ENCODE results near the gene ADAMTSL1.

The ADAMTSL1 gene, protein sequence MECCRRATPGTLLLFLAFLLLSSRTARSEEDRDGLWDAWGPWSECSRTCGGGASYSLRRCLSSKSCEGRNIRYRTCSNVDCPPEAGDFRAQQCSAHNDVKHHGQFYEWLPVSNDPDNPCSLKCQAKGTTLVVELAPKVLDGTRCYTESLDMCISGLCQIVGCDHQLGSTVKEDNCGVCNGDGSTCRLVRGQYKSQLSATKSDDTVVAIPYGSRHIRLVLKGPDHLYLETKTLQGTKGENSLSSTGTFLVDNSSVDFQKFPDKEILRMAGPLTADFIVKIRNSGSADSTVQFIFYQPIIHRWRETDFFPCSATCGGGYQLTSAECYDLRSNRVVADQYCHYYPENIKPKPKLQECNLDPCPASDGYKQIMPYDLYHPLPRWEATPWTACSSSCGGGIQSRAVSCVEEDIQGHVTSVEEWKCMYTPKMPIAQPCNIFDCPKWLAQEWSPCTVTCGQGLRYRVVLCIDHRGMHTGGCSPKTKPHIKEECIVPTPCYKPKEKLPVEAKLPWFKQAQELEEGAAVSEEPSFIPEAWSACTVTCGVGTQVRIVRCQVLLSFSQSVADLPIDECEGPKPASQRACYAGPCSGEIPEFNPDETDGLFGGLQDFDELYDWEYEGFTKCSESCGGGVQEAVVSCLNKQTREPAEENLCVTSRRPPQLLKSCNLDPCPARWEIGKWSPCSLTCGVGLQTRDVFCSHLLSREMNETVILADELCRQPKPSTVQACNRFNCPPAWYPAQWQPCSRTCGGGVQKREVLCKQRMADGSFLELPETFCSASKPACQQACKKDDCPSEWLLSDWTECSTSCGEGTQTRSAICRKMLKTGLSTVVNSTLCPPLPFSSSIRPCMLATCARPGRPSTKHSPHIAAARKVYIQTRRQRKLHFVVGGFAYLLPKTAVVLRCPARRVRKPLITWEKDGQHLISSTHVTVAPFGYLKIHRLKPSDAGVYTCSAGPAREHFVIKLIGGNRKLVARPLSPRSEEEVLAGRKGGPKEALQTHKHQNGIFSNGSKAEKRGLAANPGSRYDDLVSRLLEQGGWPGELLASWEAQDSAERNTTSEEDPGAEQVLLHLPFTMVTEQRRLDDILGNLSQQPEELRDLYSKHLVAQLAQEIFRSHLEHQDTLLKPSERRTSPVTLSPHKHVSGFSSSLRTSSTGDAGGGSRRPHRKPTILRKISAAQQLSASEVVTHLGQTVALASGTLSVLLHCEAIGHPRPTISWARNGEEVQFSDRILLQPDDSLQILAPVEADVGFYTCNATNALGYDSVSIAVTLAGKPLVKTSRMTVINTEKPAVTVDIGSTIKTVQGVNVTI (N-terminal part only)

DNA sequence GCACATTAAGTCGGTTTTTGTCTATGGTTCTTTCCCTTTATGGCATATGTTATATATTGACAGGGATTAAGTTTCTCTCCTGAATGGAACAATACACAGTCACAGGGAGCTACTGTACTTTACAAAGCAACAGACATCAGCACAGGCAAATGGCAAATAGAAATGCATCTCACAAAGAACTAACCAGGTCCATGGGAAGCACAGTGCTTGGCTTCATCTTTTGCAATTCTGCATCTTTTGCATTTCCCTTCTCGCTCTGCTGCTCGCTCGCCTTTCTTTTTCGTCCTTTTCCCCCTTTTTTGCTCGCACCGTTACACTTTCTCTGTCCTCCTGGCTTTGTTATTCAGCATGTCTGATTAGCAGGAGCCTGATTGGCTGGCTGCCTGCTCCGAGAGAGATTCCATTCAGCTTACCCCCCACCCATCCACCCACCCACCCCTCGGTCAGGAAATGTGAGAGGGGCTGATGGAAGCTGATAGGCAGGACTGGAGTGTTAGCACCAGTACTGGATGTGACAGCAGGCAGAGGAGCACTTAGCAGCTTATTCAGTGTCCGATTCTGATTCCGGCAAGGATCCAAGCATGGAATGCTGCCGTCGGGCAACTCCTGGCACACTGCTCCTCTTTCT is at the start of gene ADAMTSL1:
Gene ADAMTSL1 (plus strand): TSS at position 502 of the 628 bp plus-strand sequence. CDS start 80 bp downstream, at position 582.
- DNase-seq (ENCODE audit: extremely low spot score, insufficient read length, low read depth) (no peak), FAIRE-seq (no peak)

DNA sequence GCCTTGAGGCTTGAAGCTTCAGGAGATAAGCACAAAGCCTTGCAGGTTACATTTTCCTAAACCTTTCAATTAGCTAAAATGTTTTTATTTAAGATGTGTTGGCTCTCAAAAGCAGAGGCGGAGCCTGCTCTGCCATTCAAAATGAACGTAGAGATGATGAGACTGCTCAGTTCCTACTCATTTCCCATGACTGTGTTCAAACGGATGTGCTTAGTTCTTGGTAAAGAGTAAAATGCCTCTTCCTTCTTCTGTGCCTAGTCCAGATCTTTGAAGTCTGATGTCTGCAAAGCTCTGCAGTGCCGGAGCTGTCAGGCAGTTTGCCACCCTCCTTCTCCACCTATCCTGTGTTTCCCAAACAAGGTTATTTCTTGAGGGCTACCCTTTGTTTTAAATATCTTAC is 46.3 kb upstream of the ADAMTSL1 start:
- no peak for DNase-seq (ENCODE audit: extremely low spot score, insufficient read length, low read depth)
- no peak for FAIRE-seq

DNA sequence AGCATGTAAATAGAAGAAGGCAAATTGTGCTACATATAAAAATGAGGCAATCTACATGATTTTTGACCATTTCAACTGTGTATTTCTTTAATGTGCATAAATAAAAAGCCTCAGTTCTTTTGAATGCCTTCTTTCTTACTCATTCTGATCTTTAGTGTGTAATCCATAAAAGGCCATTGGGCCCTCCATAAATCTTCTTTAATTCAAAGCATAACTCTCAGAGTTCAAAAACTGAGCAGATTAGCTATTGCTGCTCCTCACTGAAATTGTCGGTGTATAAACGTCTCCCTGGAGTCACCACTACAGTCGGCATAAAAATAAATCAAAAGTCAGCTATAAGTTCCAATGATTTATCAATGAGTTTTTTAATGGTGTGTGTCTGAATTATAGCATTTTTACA is 45.3 kb upstream of the ADAMTSL1 start:
- DNase-seq (ENCODE audit: extremely low spot score, insufficient read length, low read depth) (no peak), FAIRE-seq (no peak)

DNA sequence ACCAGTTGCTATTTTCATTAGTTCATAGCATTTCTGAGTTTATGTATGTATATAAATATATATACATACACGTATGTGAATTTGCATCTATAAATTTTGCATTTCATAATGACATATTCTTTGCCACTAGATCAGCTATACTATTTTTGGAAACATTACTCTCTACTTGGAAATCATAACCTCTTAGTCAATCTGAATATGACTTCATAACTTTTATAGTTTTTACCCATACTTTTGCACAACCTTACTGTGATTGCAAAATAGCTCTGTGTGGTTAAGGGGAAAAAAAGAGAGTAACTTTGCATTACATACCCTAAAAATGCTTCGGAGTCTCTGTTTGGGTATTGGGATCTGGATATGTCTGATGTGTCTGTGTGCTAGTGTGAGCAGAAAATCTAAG is 44.9 kb upstream of the ADAMTSL1 start:
- DNase-seq (ENCODE audit: extremely low spot score, insufficient read length, low read depth) (no peak), FAIRE-seq (no peak)

DNA sequence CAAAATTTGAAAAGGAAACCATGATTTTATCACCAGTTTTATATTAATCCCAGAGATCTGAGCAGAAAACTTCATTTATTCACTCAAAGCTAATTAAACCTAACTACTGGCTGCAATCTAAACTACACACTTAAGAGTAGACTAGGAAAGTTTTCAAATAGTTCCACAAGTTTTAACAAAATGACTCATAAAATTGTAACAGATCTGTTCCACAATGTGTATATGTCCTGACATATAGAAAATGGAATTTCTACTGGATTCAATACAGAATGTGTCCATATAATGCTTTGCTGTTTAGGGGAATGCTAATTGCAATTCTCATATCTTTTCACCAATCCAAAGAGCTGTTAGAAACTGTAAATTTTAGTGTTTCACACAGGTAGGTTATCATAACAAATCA is 40.3 kb upstream of the ADAMTSL1 start:
- DNase-seq (ENCODE audit: extremely low spot score, insufficient read length, low read depth) (no peak), FAIRE-seq (no peak)

DNA sequence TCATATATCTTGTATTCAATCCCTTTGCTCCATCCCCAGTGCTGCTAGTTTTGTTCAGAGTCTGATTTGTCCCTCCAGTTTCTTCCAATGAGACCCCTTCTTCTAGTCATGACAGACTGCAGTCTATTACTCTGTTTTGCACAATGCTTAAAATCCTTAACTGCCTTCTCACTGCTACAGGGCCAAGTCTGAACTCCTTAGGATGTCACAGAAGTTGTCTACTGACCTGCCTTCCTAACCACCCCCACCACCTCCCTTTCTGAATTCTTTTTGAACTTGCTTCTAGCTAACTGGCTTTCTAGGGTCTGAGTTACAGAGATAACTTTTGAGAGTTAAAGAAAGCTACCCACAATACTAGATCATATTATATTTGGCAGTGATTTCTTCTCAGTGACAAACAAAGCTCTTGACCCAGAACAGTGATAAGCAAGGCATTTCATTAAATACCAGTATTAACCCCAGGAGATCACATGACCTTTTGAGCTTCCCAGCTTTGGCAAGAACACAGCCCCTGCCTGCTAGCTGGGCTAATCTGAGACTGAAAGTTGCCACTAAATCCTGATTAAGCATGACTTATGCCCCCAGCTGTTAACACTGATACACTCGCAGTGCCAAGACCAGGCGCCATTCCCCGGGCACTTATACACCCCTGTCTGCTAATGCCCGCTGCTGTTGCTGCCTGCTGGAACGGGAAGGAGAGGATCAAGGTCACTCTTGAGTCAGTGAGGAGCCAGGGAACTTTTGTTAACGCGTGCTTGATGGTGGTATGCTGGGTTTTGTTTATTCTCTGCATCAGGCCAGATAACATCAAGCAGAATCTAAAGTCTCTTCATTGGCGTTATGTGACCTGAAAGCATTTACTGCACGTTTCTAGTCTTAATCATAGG is 36.4 kb upstream of the ADAMTSL1 start:
- FAIRE-seq (no peak), DNase-seq (ENCODE audit: extremely low spot score, insufficient read length, low read depth) (no peak)

DNA sequence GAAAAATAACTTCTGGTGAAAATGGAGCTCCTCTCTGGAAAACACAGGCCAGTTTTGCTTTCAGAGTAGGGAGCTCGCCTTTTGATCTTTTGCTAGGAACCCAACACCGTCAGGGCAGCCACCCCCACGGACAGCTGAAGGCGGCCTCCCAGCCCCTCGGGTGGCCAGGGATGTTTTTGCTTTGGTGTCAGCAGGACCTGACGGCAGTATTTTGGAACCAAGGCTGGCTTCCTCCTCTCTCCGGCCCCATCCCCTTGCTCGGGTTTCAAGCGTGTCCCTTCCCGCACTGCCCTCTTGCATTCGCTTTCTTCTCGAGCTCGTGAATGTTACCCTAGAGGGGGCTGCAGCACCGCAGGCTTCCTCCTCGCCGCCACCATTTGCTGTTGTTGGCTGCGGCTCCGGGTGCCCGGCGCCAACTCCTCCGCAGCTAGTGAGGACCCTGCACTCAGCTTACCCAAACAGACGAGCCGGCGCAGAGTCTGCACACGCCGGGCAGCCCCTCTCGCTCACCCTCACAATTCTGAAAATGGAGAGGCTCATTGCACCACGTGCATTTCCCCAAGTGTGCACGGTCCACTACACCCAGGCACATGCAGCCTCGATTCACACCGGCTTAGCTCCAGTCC is 35.5 kb upstream of the ADAMTSL1 start:
- FAIRE-seq (no peak), DNase-seq (ENCODE audit: extremely low spot score, insufficient read length, low read depth) (no peak)

DNA sequence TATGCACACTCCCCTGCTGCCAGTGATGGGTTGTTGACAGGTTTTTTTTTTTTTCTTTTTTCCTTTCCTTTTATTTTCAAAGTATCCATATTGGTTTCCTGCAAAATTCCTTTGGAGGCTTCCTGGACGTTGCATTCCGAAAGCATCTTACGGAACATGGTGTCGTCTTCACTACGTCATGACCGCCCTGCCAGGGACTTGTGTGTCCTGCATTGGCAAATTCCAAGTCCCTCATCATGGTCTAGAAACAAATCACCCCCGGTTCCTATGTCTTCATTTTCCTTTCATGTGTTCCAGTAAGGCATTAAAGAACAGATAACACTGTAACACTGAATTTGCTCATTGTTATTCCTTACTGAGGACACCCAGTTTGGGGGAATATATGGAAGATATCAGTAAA is 35.0 kb upstream of the ADAMTSL1 start:
- no peak for DNase-seq (ENCODE audit: extremely low spot score, insufficient read length, low read depth)
- FAIRE-seq = no peak

DNA sequence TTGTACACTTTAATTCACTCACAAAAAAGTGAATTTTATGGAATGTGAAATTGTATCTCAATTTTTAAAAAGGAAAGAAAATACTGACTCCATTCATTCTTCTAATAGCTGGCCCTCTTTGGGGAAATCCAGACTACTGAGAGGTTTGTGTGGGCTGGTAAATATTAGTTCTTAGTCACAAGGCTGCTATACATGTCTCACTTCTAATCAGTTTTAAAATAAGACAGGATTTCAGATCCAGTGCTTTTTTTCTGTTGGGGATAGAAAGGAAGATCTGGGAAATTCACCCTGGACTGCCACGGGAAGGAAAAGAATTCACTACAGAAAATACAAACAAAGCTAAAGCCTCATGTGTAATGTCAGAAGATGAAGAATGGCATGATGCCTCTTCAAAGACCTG is 32.7 kb upstream of the ADAMTSL1 start:
- FAIRE-seq (no peak), DNase-seq (ENCODE audit: extremely low spot score, insufficient read length, low read depth) (no peak)

DNA sequence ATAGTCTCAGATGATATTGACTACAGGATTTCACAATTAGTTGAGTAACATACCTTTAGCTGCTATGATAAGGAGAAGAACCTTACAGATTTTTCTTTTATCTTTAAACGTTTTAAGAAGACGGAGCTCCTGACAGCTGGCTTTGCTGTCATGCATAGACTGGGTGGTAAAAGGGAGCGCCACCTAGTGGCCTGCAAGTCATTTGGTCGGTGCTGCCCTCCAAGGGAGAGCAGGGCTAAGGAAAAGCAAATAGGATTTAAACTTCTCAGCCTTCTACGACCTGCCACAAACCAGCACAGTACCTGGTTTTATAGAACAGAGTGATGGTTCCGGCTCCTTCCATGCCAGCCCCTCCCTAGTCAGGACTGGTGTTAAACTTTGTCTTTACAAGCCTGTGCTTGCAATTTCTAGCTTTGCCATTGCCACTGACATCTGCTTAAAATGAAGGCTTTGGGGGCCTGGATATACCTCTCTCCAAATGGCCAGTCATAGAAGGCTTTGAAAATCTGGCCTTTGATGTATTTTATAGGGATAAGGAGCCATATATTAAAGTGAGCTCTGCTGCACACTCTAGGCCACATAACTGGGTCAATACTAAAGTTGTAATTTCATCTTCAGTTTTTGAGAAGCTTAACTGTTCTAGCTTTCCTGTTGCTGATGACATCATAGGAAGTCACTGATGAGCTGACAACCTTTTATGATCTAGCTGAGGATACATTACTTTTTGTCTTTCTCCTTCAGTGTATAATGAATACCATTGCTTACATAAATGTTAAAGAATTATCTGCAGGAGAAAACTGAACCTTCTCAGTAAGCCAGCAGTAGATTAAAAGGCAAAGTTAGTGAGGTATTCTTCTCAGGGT is 31.1 kb upstream of the ADAMTSL1 start:
- DNase-seq (ENCODE audit: extremely low spot score, insufficient read length, low read depth) (peak; percentile 18), FAIRE-seq (peak; percentile 59)

DNA sequence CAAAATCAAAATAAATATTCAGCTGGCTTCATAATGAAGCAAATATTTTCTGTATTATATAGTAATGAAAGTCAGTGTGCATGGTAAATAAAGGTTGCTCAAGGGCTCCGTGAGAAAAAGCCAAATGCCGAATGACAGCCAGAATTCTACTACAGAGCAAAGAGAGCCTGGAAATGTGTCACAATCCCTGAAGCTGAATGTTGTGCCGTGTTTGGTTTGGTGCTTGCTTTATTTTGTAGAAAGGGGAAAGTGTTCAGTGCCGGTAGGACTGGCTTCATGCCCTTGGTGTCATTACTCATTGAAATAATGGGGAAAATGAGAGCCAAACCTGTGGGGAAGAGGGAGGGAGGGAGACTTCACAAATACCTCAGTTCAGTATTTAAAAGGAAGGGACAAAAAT is 26.8 kb upstream of the ADAMTSL1 start:
- DNase-seq (ENCODE audit: extremely low spot score, insufficient read length, low read depth) (no peak), FAIRE-seq (no peak)

DNA sequence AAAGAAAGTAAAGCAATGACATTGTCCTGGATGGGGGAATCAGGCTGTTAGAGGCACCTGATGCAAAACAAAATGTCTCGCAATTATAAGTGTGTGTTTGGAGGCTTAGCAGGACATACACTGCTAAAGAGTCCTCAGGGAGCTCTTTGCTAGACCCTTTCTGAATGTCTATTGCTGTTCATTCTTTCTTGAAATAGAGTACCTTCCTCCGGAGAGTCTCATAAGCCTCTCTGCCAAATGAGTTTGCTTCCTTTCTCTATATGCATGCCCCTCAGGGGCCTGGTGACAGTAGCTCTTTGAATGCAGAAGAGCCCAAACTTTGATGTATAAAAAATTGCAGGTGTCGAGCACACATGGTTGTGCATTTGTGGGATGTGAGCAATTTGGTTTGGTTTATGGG is 26.4 kb upstream of the ADAMTSL1 start:
- DNase-seq (ENCODE audit: extremely low spot score, insufficient read length, low read depth) = no peak
- no peak for FAIRE-seq

DNA sequence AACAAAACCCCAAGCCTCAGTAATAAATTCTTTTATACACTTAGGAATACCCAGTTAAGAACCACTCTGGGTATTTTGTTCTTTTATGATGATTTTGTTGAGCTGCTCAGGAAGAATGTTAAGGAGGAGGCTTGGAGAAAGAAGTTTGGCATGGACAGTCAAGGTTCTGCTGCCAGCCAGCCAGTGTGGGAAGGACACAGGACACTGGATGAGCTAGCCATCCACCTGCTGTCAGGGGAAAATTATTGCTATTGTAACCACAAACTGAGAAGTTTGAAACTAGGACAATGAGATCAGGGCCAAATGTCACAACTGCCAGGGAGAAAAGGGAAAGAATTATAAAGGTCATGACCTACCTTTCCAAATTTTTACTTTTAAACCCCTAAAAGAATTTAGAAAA is 25.9 kb upstream of the ADAMTSL1 start:
- FAIRE-seq = no peak
- no peak for DNase-seq (ENCODE audit: extremely low spot score, insufficient read length, low read depth)

DNA sequence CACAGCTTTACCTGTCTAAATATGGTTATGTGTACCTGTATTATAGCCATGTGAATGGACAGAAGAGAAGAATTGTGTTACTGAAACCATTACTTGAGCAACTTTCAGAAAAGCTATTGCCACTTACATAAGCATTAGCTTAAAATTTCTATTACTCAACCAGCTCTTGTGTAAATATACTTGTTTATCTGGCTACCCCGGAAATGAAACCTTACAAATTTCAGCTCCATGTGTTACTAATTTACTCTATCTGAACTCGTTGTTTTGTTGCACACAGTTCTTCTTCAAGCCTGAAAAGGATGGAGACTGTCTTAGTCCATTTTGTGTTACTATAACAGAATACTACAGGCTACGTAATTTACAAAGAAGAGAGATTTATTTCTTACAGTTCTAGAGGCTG is 22.5 kb upstream of the ADAMTSL1 start:
- FAIRE-seq (no peak), DNase-seq (ENCODE audit: extremely low spot score, insufficient read length, low read depth) (no peak)

DNA sequence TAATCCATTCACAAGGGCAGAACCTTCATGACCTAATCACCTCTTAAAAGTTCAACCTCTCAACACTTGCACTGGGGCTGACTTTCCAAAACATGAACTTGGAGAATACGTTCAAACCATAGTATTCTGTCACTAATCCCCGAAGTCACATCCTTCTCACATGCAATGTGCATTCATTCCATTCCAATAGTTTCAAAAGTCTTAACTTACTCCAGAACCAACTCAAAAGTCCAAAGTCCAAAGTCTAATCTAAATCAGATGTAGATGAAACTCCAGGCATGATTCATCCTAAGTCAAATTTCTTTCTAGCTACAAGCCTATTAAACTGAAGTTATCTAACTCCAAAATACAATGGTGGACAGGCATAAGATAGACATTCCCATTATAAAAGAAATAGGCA is 21.7 kb upstream of the ADAMTSL1 start:
- FAIRE-seq = no peak

DNA sequence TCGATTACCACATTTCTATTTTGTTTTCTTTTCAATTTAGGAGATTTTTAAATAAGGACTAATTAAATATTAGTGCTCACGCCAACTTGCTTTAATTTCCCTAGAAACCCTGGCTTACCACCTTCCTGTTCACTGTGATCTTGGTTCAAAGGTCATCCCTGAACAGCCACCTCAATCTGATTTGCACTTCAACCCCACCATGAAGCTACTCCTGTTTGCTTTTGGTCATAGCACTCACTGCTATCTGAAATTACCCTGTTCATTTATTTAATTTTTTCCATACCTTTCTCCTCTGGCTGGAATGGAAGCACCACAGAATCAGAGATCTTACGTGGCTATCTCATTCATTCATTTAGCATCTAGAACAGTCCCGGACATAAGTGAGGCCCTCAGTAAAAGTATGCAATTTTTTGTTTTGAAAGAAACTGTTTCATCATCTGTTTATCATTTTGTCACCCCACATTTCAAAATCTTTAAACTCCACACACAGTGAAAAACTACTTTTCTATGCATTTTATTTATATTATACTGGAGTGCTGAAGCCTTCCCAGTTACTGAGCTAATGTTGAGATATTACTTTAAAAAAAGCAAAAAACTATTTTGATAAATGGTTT is 17.2 kb upstream of the ADAMTSL1 start:
- FAIRE-seq (no peak), DNase-seq (ENCODE audit: extremely low spot score, insufficient read length, low read depth) (no peak)

More for the DNA sequence above, 21.7 kb upstream of the ADAMTSL1 start:
- DNase-seq (ENCODE audit: extremely low spot score, insufficient read length, low read depth) = no peak

DNA sequence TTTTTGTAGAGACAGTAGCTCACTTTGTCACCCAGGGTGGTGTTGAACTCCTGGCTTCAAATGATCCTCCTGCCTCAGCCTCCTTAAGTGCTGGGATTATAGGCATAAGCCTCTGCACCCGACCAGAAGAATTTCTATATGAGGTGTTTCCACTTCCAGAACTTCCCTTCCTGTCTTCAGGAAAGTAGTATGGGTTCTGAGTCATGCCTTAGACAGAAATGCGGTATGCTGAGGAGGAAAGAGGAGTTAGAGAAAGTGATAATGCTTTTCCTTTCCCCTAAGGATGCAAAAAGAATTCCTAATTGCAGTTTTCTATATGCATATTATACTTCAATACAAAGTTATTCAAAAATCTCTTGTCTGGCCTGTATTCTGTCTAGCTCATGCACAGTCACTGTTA is 16.4 kb upstream of the ADAMTSL1 start:
- FAIRE-seq (no peak), DNase-seq (ENCODE audit: extremely low spot score, insufficient read length, low read depth) (no peak)

All from GM18507 (cell line).